ENCODE data around the gene CDK17.

Gene CDK17

GRCh38 chr12:96271469-96272199, 128.6 kb downstream of the CDK17 start:
- no peak overlapping the region for H3K4me3 ChIP-seq (ENCODE audit: low read depth, low read length)
- no peak for TF ChIP-seq CTCF (IDR thresholded peaks at IDR 0.05; ENCODE audit: insufficient read depth, low read depth, low read length, missing control alignments)
- no peak for DNase-seq (ENCODE audit: low read depth)

DNA sequence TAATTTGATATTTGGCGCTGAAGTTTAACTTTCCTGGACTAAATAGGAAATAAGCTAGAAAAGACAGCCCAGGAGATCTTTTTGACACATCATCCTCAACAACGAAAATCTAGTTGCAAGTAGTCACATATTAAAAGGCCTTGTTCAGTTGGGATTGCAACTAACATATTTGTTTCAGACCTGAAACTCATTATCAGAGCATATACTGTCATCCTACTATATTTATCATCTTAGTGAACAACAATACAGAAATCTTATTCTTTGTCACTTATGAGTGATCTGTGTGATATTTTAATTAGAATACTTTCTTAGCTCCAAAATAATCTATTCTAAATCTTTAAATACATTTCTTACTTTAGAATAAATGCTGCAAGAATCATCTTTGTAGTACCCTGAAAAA, 134.0 kb downstream of the CDK17 start:
- no peak for TF ChIP-seq CTCF (IDR thresholded peaks at IDR 0.05; ENCODE audit: insufficient read depth, low read depth, low read length, missing control alignments)
- H3K4me3 ChIP-seq (ENCODE audit: low read depth, low read length) = no peak overlapping the region
- no peak for DNase-seq (ENCODE audit: low read depth)

- no peak overlapping the region for H3K4me3 ChIP-seq (ENCODE audit: low read depth, low read length)
- no peak for DNase-seq (ENCODE audit: low read depth)
- no peak for TF ChIP-seq CTCF (IDR thresholded peaks at IDR 0.05; ENCODE audit: insufficient read depth, low read depth, low read length, missing control alignments)
Observed at GRCh38 chr12:96265836-96266235, 134.4 kb downstream of the CDK17 start.

DNA sequence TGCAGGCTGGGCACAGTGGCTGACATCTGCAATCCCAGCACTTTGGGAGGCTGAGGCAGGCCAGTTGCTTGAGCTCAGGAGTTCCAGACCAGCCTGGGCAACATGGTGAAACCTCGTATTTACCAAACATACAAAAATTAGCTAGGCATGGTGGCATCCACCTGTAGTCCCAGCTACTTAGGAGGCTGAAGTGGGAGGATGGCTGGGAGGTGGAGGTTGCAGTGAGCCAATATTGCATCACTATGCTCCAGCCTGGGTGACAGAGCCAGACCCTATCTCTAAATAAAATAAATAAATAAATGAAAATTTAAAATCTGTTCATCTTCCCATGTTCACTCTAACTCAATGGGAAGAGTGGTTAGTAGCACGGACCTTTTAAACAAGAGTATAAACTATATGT, 134.8 kb downstream of the CDK17 start:
- TF ChIP-seq CTCF (IDR thresholded peaks at IDR 0.05; ENCODE audit: insufficient read depth, low read depth, low read length, missing control alignments) = no peak
- H3K4me3 ChIP-seq (ENCODE audit: low read depth, low read length) = no peak overlapping the region
- DNase-seq (ENCODE audit: low read depth) = no peak

GRCh38 chr12:96263449-96263902, 136.8 kb downstream of the CDK17 start:
- no peak overlapping the region for H3K4me3 ChIP-seq (ENCODE audit: low read depth, low read length)
- DNase-seq (ENCODE audit: low read depth) = no peak

DNA sequence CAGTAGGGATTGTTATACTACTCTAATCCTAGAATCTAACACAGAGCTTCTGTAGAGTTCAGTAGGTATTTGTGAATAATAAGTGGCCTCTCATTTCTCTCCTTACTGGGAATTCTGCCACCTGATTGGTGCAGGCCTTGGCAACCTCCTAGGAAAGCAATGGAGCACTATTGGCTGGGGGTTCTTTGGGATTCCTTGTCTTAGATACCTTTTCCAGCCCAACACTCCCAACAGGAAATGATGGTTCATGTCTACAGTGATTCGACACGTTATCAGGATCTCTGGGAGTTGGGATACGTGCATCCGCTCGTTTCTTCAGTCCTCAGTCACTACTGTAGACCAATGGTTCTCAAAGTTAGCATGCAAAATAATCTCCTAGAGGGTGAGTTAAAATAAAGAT, 138.7 kb downstream of the CDK17 start:
- TF ChIP-seq CTCF (IDR thresholded peaks at IDR 0.05; ENCODE audit: insufficient read depth, low read depth, low read length, missing control alignments) = no peak
- no peak overlapping the region for H3K4me3 ChIP-seq (ENCODE audit: low read depth, low read length)
- no peak for DNase-seq (ENCODE audit: low read depth)

More at GRCh38 chr12:96263449-96263902, 136.8 kb downstream of the CDK17 start:
- TF ChIP-seq CTCF (IDR thresholded peaks at IDR 0.05; ENCODE audit: insufficient read depth, low read depth, low read length, missing control alignments) = no peak

GRCh38 chr12:96260644-96261043, 139.6 kb downstream of the CDK17 start:
- DNase-seq (ENCODE audit: low read depth) = no peak
- H3K4me3 ChIP-seq (ENCODE audit: low read depth, low read length) = no peak overlapping the region

More at GRCh38 chr12:96260644-96261043, 139.6 kb downstream of the CDK17 start:
- no peak for TF ChIP-seq CTCF (IDR thresholded peaks at IDR 0.05; ENCODE audit: insufficient read depth, low read depth, low read length, missing control alignments)

All from GM12865 (cell line).